Nephron (organoid): ENCODE data around the gene INMT.

ENCODE experiments used
- H3K27ac Mint-ChIP-seq, 3 experiments: 2 replicates each; pipeline ENCODE4 v1.8.0; 2020; ENCODE audit warnings: mixed read lengths in 3 of 3, mild to moderate bottlenecking in 2 of 3, moderate library complexity in 1 of 3
- H3K27me3 Mint-ChIP-seq: 2 replicates; pipeline ENCODE4 v1.8.0; 2021; ENCODE audit warnings: low read depth, mild to moderate bottlenecking, moderate library complexity, mixed read lengths
- H3K36me3 Mint-ChIP-seq: 2 replicates; pipeline ENCODE4 v1.8.0; 2020; ENCODE audit warnings: low read depth, mixed read lengths
- H3K4me1 Mint-ChIP-seq: 2 replicates; pipeline ENCODE4 v1.8.0; 2020; ENCODE audit warnings: mixed read lengths
- H3K4me3 Mint-ChIP-seq, 3 experiments: 2 replicates each; pipeline ENCODE4 v1.8.0; 2020; ENCODE audit warnings: mild to moderate bottlenecking in 3 of 3, mixed read lengths in 3 of 3, moderate library complexity in 2 of 3
- H3K9me3 Mint-ChIP-seq: 2 replicates; pipeline ENCODE4 v1.8.0; 2020; ENCODE audit warnings: mixed read lengths
- TF ChIP-seq, protein P1 (sequence below), 3 experiments: fragments of 200-600 bp; sonication (generic); IDR thresholded peaks; one replicate each; pipeline ENCODE4 v1.5.0; 2021; ENCODE audit warnings: antibody characterized with exemption in 3 of 3; ENCODE audit not compliant: unreplicated experiment in 3 of 3

Gene INMT

DNA sequence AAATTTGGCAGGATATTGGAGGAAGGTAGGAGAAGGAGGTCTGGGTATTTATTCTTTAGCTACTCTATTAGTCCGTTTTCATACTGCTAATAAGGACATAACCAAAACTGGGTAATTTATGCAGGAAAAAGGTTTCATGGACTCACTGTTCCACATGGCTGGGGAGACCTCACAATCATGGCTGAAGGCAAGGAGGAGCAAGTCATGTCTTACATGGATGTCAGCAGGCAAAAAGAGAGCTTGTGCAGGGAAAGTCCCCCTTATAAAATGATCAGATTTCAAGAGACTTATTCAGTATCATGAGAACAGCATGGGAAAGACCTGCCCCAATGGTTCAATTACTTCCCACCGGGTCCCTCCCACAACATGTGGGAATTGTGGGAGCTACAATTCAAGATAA lies 1.9 kb upstream of the INMT start:
- peak overlapping the region in 2 of 3 experiments; percentile 76 to 88 for H3K27ac Mint-ChIP-seq
- peaks cover 64% of the 10 kb centered on the region for H3K4me1 Mint-ChIP-seq
- peaks cover 9% of the 10 kb centered on the region for H3K27me3 Mint-ChIP-seq
- no peak overlapping the region for H3K4me3 Mint-ChIP-seq
- H3K9me3 Mint-ChIP-seq = peaks cover 15% of the 10 kb centered on the region
- TF ChIP-seq, protein P1, sequence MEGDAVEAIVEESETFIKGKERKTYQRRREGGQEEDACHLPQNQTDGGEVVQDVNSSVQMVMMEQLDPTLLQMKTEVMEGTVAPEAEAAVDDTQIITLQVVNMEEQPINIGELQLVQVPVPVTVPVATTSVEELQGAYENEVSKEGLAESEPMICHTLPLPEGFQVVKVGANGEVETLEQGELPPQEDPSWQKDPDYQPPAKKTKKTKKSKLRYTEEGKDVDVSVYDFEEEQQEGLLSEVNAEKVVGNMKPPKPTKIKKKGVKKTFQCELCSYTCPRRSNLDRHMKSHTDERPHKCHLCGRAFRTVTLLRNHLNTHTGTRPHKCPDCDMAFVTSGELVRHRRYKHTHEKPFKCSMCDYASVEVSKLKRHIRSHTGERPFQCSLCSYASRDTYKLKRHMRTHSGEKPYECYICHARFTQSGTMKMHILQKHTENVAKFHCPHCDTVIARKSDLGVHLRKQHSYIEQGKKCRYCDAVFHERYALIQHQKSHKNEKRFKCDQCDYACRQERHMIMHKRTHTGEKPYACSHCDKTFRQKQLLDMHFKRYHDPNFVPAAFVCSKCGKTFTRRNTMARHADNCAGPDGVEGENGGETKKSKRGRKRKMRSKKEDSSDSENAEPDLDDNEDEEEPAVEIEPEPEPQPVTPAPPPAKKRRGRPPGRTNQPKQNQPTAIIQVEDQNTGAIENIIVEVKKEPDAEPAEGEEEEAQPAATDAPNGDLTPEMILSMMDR (IDR thresholded peaks at IDR 0.05; ENCODE audit: unreplicated experiment in 3 of 3) = no peak
- peaks cover 10% of the 10 kb centered on the region for H3K36me3 Mint-ChIP-seq

DNA sequence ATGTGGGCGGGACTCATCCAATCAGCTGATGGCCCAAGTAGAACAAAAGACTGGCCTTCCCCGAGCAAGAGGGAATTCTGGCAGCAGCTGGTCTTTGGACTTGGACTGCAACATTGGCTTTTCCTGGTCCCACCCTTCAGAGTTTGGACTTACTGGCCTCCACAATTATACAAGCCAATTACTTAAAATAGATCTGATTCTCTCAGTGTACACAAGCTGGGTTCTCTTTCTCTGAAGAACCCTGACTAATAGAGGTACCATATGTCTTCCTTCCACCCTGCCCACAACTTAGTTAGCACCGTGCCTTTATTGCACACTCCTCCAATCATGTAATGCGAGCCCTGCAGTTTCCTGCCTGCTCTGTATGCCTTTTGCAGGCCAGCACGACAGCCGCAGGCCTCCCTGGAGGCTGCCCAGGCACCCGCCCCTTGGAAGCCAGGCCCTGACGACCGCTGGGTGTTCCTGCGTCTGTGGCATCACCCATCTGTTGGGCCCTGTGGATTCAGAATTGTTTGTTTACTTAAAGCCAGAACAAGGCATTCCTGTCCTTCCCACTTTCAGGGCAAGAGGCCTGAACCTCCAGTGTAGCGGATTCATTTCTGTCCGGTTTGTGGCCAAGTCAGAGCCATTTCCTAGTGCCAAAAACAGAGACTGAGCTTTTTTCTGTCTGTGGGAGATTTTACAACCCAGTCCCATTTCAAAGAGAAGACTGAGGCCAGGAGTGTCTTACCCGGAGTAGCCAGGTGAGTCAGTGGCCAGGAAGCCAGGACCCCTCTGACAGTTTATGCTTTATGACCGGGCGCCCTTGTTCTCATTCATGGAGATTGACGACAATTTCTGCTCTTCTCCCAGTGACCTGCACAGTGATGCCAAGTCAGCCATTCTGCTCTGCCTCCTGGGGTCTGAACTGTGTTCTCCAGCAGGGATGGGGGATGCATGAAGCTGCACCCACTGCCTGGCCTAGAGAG lies 968 bp upstream of the INMT start:
- TF ChIP-seq, protein P1 (IDR thresholded peaks at IDR 0.05; ENCODE audit: unreplicated experiment in 3 of 3) = no peak
- H3K27me3 Mint-ChIP-seq = peaks cover 9% of the 10 kb centered on the region
- H3K4me3 Mint-ChIP-seq = peak overlapping the region in 1 of 3 experiments; percentile 24
- peaks cover 15% of the 10 kb centered on the region for H3K9me3 Mint-ChIP-seq
- peak overlapping the region in 2 of 3 experiments; percentile 88 to 92 for H3K27ac Mint-ChIP-seq
- peaks cover 65% of the 10 kb centered on the region for H3K4me1 Mint-ChIP-seq
- peaks cover 10% of the 10 kb centered on the region for H3K36me3 Mint-ChIP-seq

DNA sequence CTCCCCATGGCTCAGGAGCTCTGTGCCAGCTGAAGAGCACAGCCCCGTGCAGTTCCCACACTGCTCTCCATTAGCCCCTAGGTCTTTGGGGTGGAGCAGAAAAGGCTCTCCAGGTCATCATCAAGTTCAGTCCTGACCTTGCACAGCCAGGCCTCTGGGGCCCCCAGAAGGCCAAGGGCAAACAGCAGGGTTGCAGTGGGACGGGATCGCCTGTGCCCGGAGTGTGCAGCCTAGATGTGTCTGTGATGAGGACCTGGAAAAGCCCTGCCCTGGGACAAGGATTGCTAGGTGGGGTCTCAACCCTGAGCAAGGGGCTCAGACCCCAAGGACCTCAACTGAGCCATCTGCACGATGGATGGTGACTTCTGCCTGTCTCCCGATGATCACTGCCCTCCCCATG lies 549 bp downstream of the INMT start:
- H3K4me3 Mint-ChIP-seq = peak overlapping the region in 2 of 3 experiments; percentile 13 to 64
- H3K4me1 Mint-ChIP-seq = peaks cover 74% of the 10 kb centered on the region
- H3K27me3 Mint-ChIP-seq = peaks cover 9% of the 10 kb centered on the region
- H3K27ac Mint-ChIP-seq = peak overlapping the region in 2 of 3 experiments; percentile 88 to 97
- peaks cover 15% of the 10 kb centered on the region for H3K9me3 Mint-ChIP-seq
- TF ChIP-seq, protein P1 (IDR thresholded peaks at IDR 0.05; ENCODE audit: unreplicated experiment in 3 of 3) = no peak
- peaks cover 10% of the 10 kb centered on the region for H3K36me3 Mint-ChIP-seq

DNA sequence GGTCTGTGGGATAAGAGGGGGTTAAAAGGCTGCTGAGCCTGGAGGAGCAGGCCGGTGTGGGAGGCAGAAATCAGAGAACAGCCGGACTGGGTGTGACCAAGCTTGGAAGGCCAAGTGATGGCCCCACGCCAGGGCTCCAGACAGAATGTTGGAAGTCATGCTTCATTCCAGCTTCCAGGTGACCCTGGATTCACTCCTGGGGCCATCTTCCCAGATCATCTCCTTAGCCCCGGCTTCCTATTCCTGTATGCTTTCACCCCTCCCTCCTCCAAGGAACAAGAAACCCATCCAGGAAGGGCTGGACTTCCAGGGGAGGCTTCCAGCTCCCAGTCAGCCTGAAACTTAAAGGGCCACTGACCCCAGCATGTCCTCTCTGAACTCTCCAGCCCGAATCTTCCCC lies 1.0 kb downstream of the INMT start:
- H3K4me3 Mint-ChIP-seq = peak overlapping the region in 2 of 3 experiments; percentile 13 to 64
- H3K27ac Mint-ChIP-seq = peak overlapping the region in 2 of 3 experiments; percentile 88 to 97

DNA sequence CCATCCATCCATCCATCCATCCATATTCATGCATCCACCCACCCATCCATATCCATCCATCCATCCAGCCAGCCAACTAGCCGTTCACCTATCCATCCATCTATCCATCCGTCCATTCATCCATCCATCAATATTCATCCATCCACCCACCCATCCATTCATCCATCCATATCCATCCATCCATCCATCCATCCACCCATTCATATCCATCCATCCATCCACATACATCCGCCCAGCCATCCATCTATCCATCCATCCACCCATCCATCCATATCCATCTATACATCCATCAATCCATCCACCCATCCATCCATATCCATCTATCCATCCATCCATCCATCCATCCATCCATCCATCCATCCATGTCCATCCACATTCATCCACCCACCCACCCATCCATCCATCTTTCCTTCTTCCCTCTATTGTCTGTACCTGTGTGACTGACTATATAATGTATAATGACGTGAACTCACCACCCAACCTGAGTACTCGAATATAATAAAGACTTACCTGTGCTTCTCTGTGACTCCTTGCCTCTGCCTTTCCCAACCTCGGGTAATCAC lies 2.5 kb downstream of the INMT start:
- peaks cover 69% of the 10 kb centered on the region for H3K4me1 Mint-ChIP-seq
- peak overlapping the region in 1 of 3 experiments; percentile 34 for H3K4me3 Mint-ChIP-seq

More for the DNA sequence above, 1.0 kb downstream of the INMT start:
- Mint-ChIP-seq H3K9me3 (peaks cover 15% of the 10 kb centered on the region), H3K36me3 (peaks cover 13% of the 10 kb centered on the region), H3K27me3 (peaks cover 9% of the 10 kb centered on the region), H3K4me1 (peaks cover 78% of the 10 kb centered on the region)
- TF ChIP-seq, protein P1 (IDR thresholded peaks at IDR 0.05; ENCODE audit: unreplicated experiment in 3 of 3) = no peak

More for the DNA sequence above, 2.5 kb downstream of the INMT start:
- TF ChIP-seq, protein P1 (IDR thresholded peaks at IDR 0.05; ENCODE audit: unreplicated experiment in 3 of 3) = no peak
- Mint-ChIP-seq H3K36me3 (peaks cover 13% of the 10 kb centered on the region), H3K27ac (peak overlapping the region in 2 of 3 experiments; percentile 2 to 34), H3K27me3 (peaks cover 9% of the 10 kb centered on the region), H3K9me3 (peaks cover 12% of the 10 kb centered on the region)
